Endothelial cell of umbilical vein (primary cell): ENCODE data around the gene ENTPD3. TPM values are rescaled to one million over a fixed set of nuclear protein-coding genes. Genes with fewer than 3 reads are reported as not detected.

Source experiments
- BruUV-seq: library from RNA; stranded (reverse); fragments of 400-500 nt; replicated peaks from 2 replicates; lab custom pipeline; 2021; lab: Mats Ljungman, UMichigan
- CTCF ChIA-PET: fragments of 300-600, 350-600 bp; sonication (Branson Sonifier 250); formaldehyde crosslinking; loops from one replicate; lab custom pipeline; 2021; ENCODE audit warnings: antibody characterized with exemption, inconsistent platforms; lab: Charles Lee
- POLR2A ChIA-PET: fragments of 300-600, 350-600 bp; sonication (Branson Sonifier 250); formaldehyde crosslinking; loops from one replicate; lab custom pipeline; 2021; ENCODE audit warnings: antibody characterized with exemption, inconsistent platforms; lab: Charles Lee
- DNase-seq: peaks from one replicate; pipeline ENCODE4 v3.0.0-alpha.2; 2011; ENCODE audit warnings: low read depth, low spot score
- FAIRE-seq: peaks from 2 replicates; lab custom pipeline; 2011; peaks lifted over from hg19 to GRCh38; lab: Jason Lieb, UNC
- H2AFZ ChIP-seq: 2 replicates; pipeline ENCODE4 v1.6.0; 2012; ENCODE audit warnings: low read depth, low read length, control low read depth, inconsistent platforms
- H3K27ac ChIP-seq: 2 replicates; pipeline ENCODE4 v1.5.1; 2011; ENCODE audit warnings: low read depth, mild to moderate bottlenecking, control low read depth, low read length, moderate library complexity; ENCODE audit not compliant: insufficient read depth
- H3K27me3 ChIP-seq, 2 experiments: 2 replicates each; pipeline versions ENCODE4 v1.6.0 to v1.6.1; 2011; ENCODE audit warnings: low read length in 2 of 2, mixed read lengths in 1 of 2; ENCODE audit not compliant: control insufficient read depth in 2 of 2, insufficient read depth in 2 of 2
- H3K36me3 ChIP-seq, 2 experiments: 2 replicates in 1 of 2; 3 replicates in 1 of 2; pipeline ENCODE4 v1.5.1; 2011; ENCODE audit warnings: low read length in 2 of 2, mild to moderate bottlenecking in 1 of 2, moderate library complexity in 1 of 2; ENCODE audit not compliant: control insufficient read depth in 2 of 2, insufficient read depth in 2 of 2; ENCODE audit errors: extremely low read depth in 1 of 2
- H3K4me1 ChIP-seq: 3 replicates; pipeline ENCODE4 v1.5.1; 2011; ENCODE audit warnings: mild to moderate bottlenecking, low read length; ENCODE audit not compliant: control insufficient read depth, insufficient read depth; ENCODE audit errors: extremely low read depth
- H3K4me2 ChIP-seq: 2 replicates; pipeline ENCODE4 v1.6.1; 2011; ENCODE audit warnings: low read length, control low read depth, mixed read lengths; ENCODE audit not compliant: insufficient read depth
- H3K4me3 ChIP-seq, 3 experiments: fragments of 200-600 bp in 1 of 3; sonication (generic), shearing (Covaris generic) in 1 of 3; replicated peaks in 1 of 3; 2 replicates each; pipeline ENCODE4 v1.5.1; 2011 to 2016; ENCODE audit warnings: control low read depth in 3 of 3, low read length in 3 of 3, mild to moderate bottlenecking in 2 of 3, inconsistent platforms in 1 of 3, low read depth in 1 of 3, moderate library complexity in 1 of 3; ENCODE audit not compliant: insufficient read depth in 1 of 3
- H3K79me2 ChIP-seq: 2 replicates; pipeline ENCODE4 v1.6.0; 2012; ENCODE audit warnings: low read length, inconsistent platforms; ENCODE audit not compliant: control insufficient read depth, insufficient read depth
- H3K9ac ChIP-seq: replicated peaks from 2 replicates; pipeline ENCODE3; 2011; ENCODE audit warnings: low read length, control low read depth; ENCODE audit not compliant: insufficient read depth; ENCODE audit errors: extremely low read depth
- H3K9me1 ChIP-seq: replicated peaks from 3 replicates; pipeline ENCODE4 v1.6.0; 2011; ENCODE audit warnings: mild to moderate bottlenecking, low read length; ENCODE audit not compliant: control insufficient read depth, insufficient read depth; ENCODE audit errors: extremely low read depth
- H3K9me3 ChIP-seq: replicated peaks from 2 replicates; pipeline ENCODE4 v1.5.1; 2012; ENCODE audit warnings: low read length, inconsistent platforms; ENCODE audit not compliant: control insufficient read depth, insufficient read depth
- H4K20me1 ChIP-seq: replicated peaks from 2 replicates; pipeline ENCODE3; 2011; ENCODE audit warnings: mild to moderate bottlenecking, low read length; ENCODE audit not compliant: control insufficient read depth, insufficient read depth; ENCODE audit errors: extremely low read depth
- EZH2 ChIP-seq: IDR thresholded peaks from 2 replicates; pipeline ENCODE4 v1.6.1; 2012; ENCODE audit warnings: borderline replicate concordance, low read depth, mild to moderate bottlenecking, moderate library complexity, low read length, inconsistent platforms; ENCODE audit not compliant: severe bottlenecking
- FOS ChIP-seq: IDR thresholded peaks from 2 replicates; pipeline ENCODE4 v1.6.1; 2011; ENCODE audit warnings: mild to moderate bottlenecking, low read length, moderate library complexity, borderline replicate concordance; ENCODE audit not compliant: insufficient read depth
- GATA2 ChIP-seq: IDR thresholded peaks from 2 replicates; pipeline ENCODE4 v1.7.0; 2011; ENCODE audit warnings: low read depth, mild to moderate bottlenecking, moderate library complexity, mixed read lengths, low read length; ENCODE audit not compliant: insufficient read length, insufficient read depth
- JUN ChIP-seq: IDR thresholded peaks from 2 replicates; pipeline ENCODE4 v1.6.1; 2011; ENCODE audit warnings: borderline replicate concordance, low read depth; ENCODE audit not compliant: insufficient read length, insufficient read depth
- MYC ChIP-seq: IDR thresholded peaks from one replicate; pipeline ENCODE4 v1.6.1; 2011; ENCODE audit warnings: mild to moderate bottlenecking, low read depth, low read length
- POLR2A ChIP-seq: IDR thresholded peaks from 2 replicates; pipeline ENCODE4 v1.6.1; 2012; ENCODE audit warnings: low read depth, mild to moderate bottlenecking, control low read depth, low read length
- POLR2AphosphoS5 ChIP-seq: IDR thresholded peaks from 2 replicates; pipeline ENCODE4 v1.6.1; 2012; ENCODE audit warnings: low read depth, mild to moderate bottlenecking, control low read depth, low read length, moderate library complexity; ENCODE audit not compliant: insufficient read depth
- dilution Hi-C: fragments of 300-500 bp; cut with MboI; formaldehyde crosslinking; loops from one replicate; pipeline ENCODE4 v1.15.0; 2019; ENCODE audit warnings: low sequenced_read_pairs; ENCODE audit not compliant: extremely low pct_ligation_motif_present
- intact Hi-C: fragments of 100-400 bp; cut with micrococcal nuclease; formaldehyde crosslinking; loops from one replicate; pipeline ENCODE4 v1.10.0; 2022
- polyA plus RNA-seq, 4 experiments: library from polyadenylated mRNA; depleted of rRNA in 3 of 4; stranded (reverse) in 3 of 4; unstranded in 1 of 4; fragments of >200 nt; gene quantifications; 2 replicates each; pipeline versions ENCODE4 v1.2.1 to v1.2.3, GENCODE V29; 2011 to 2012; ENCODE audit warnings: missing spikeins in 1 of 4
- total RNA-seq: library from RNA; stranded (reverse); gene quantifications from 2 replicates; pipeline ENCODE4 v1.2.3, GENCODE V29; 2021
- TF ChIP-seq, protein P1 (sequence below), 2 donors: IDR thresholded peaks; 1 replicate in 1 of 2; 2 replicates in 1 of 2; pipeline ENCODE4 v1.5.1; 2011; ENCODE audit warnings: low read length in 2 of 2, mild to moderate bottlenecking in 2 of 2, moderate library complexity in 2 of 2, control low read depth in 1 of 2, inconsistent platforms in 1 of 2, low read depth in 1 of 2; ENCODE audit not compliant: insufficient read depth in 1 of 2; ENCODE audit errors: extremely low read depth in 1 of 2
- TF ChIP-seq, protein P2 (sequence below): IDR thresholded peaks from 2 replicates; pipeline ENCODE4 v1.6.1; 2011; ENCODE audit not compliant: insufficient read depth, insufficient read length

Gene ENTPD3
- total and polyA plus RNA-seq, 2 donors (not counting 3 experiments of a cell fraction or from before 2014, with no cell fraction given), result not detected

DNA sequence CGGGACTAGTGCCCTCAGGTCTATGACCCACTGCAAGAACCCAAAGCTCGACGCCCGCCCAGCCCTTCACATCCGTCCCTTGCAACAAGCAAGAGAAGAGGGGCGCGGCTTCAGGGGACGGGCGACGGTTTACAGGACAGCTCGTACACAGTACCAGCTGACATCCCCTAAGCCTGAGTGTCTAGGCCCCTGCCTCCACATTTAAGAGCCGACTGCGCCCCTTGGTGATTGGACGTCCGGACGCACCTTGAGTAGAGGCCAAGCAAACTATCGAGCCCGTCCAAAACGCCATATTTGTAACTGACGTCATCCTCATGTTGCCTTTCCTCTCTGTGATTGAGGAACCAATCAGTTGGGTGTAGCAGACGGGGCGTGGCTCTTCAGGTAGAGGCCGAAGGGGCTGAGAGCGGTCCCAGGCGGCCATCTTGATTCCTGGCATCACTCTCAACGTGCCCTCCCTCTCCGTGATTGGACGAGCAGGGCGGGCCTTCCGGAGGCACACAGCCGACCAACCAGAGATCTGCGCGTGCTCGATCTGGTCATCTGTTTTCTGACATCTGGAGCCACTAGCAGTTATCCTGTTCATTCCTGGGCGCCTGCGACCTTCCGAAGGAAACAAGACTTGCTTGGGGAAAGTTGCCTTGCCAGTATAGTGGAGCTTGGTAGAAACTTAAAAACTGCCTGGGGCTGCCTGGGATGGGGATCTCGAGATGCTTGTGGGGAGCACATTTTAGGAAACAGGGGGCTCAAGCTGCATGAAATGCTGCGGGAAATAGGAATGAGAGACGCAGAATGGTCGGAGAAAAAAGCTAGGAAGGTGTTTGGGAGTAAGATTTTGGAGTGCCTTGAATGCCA lies 66.1 kb downstream of the ENTPD3 start:
- Histone ChIP-seq H3K9me1 (no peaks in the 10 kb centered on the region), H4K20me1 (no peaks in the 10 kb centered on the region), H3K79me2 (peaks cover 9% of the 10 kb centered on the region), H3K4me3 (peak overlapping the region; percentile 42 to 82 (median 73)), H3K36me3 (no peaks in the 10 kb centered on the region), H3K27ac (peak overlapping the region; percentile 50), H3K9me3 (no peaks in the 10 kb centered on the region), H3K4me1 (peaks cover 8% of the 10 kb centered on the region), H2AFZ (peak overlapping the region; percentile 76), H3K9ac (peak overlapping the region; percentile 72), H3K4me2 (peak overlapping the region; percentile 87), H3K27me3 (no peaks in the 10 kb centered on the region)
- TF ChIP-seq, protein P1, sequence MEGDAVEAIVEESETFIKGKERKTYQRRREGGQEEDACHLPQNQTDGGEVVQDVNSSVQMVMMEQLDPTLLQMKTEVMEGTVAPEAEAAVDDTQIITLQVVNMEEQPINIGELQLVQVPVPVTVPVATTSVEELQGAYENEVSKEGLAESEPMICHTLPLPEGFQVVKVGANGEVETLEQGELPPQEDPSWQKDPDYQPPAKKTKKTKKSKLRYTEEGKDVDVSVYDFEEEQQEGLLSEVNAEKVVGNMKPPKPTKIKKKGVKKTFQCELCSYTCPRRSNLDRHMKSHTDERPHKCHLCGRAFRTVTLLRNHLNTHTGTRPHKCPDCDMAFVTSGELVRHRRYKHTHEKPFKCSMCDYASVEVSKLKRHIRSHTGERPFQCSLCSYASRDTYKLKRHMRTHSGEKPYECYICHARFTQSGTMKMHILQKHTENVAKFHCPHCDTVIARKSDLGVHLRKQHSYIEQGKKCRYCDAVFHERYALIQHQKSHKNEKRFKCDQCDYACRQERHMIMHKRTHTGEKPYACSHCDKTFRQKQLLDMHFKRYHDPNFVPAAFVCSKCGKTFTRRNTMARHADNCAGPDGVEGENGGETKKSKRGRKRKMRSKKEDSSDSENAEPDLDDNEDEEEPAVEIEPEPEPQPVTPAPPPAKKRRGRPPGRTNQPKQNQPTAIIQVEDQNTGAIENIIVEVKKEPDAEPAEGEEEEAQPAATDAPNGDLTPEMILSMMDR (IDR thresholded peaks at IDR 0.05; ENCODE audit: extremely low read depth in 1 of 2, insufficient read depth in 1 of 2, low read depth in 1 of 2, low read length in 2 of 2), result no peak
- TF ChIP-seq FOS, result no peak
- TF ChIP-seq POLR2AphosphoS5, result peak; percentile 71
- TF ChIP-seq GATA2, result no peak
- no peak for TF ChIP-seq EZH2
- no peak for TF ChIP-seq MYC
- TF ChIP-seq JUN, result peak; percentile 80
- TF ChIP-seq POLR2A, result peak; percentile 89
- TF ChIP-seq, protein P2, sequence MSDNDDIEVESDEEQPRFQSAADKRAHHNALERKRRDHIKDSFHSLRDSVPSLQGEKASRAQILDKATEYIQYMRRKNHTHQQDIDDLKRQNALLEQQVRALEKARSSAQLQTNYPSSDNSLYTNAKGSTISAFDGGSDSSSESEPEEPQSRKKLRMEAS, result peak; percentile 28
- ChIA-PET CTCF (interaction anchor here (0.6 to 1.4 kb wide), 5 partner anchors 25 to 1472 kb away, joined by 3 to 4 read pairs (median 4); no protein-coding TSS in a partner anchor), POLR2A (interaction anchor here (1.0 kb wide), 1 partner anchor 746 kb away, joined by 3 read pairs; the partner anchor contains the start of gene CTNNB1)
- FAIRE-seq (peak; percentile 97), DNase-seq (peak; percentile 99)
- dilution Hi-C loops, result no loop called here
- intact Hi-C loops, result loop anchor here (1.0 to 10.0 kb wide), 7 partner anchors 24 to 1068 kb away; partner anchors contain the start of genes EIF1B, SLC25A38, ZNF619 and ZNF621
- no TSS peak for BruUV-seq
